T-helper 22 cell (primary cell): ENCODE measurements around the gene ITGB6.

Experiments used
- DNase-seq: peaks from one replicate; pipeline ENCODE4 v3.0.0-alpha.2; 2020; ENCODE audit warnings: low read depth

The ITGB6 gene

GRCh38 chr2:160050147-160050546 lies 149.9 kb downstream of the ITGB6 start:
- no peak for DNase-seq
